ENCODE measurements around the gene SEC16A.
"Not testable (repeated sequence)": the region's sequence is repeated elsewhere in the genome, so short reads cannot be mapped to it uniquely, and the experiment has no call there.

The SEC16A gene

GRCh38 chr9:136424750-136425362, 58.0 kb downstream of the SEC16A start:
- DNase-seq (ENCODE audit: low read depth in 3 of 3, low spot score in 1 of 3), result no peak

- no peak for DNase-seq (ENCODE audit: low read depth in 3 of 3, low spot score in 1 of 3)
Observed at GRCh38 chr9:136423432-136424146, 59.3 kb downstream of the SEC16A start.

DNA sequence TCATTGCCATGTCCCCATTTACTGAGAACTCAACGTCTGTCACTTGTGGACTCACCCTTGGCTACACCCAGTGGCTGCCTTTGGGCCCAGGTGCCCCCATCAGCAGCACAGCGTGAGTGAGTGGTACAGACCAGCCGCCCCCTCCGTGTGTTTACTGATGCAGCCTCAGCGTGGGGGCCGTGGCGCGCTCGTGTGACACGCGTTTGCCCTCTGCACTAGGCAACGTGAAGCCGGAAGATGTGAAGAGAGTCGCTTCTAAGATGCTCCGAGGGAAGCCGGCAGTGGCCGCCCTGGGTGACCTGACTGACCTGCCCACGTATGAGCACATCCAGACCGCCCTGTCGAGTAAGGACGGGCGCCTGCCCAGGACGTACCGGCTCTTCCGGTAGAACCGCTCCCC, 60.0 kb downstream of the SEC16A start:
- DNase-seq (ENCODE audit: low read depth in 3 of 3, low spot score in 1 of 3), result no peak

DNA sequence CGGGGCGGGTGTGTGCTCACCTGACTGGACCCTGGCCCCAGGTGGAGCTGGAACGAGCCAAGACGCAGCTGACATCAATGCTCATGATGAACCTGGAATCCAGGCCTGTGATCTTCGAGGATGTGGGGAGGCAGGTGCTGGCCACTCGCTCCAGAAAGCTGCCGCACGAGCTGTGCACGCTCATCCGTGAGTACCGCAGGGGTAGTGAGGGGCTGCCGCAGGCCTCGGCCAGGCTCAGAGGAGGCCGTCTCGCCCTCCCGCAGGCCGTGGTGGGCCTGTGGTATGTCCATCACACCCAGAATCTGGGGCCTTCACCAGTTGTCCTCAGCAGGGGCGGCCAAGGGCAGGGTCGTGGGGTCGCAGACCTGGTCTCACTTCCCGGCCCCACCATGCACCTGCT, 61.0 kb downstream of the SEC16A start:
- DNase-seq (ENCODE audit: low read depth in 3 of 3, low spot score in 1 of 3), result no peak

DNA sequence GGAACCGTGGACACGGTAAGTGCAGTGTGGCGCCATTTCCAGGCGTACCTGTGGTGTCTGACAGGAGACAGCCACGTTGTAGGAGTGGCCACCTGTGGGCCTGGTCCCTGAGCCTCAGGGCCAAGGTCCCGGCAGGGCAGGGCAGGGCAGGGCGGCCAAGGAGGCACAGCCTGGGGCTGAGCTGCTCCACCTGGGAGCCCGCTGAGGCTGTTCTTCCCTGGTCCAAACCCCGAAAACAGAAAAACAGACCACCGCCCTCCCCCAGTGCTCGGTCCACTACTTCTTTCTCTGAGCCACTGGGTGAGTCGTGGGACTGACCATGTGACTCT, 63.8 kb downstream of the SEC16A start:
- no peak for DNase-seq (ENCODE audit: low read depth in 3 of 3, low spot score in 1 of 3)

GRCh38 chr9:136418182-136419091, 64.4 kb downstream of the SEC16A start:
- no peak for DNase-seq (ENCODE audit: low read depth in 3 of 3, low spot score in 1 of 3)

DNA sequence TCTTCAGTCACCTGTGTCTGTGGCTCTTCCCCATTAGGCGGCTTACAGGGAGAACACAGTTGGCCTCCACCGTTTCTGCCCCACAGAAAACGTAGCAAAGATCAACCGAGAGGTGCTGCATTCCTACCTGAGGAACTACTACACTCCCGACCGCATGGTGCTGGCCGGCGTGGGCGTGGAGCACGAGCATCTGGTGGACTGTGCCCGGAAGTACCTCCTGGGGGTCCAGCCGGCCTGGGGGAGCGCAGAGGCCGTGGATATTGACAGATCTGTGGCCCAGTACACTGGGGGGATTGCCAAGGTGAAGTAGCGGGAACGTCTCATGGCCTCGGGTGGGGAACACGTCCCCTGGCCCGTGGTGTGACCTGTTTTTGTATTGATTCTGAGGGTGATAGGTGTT, 65.9 kb downstream of the SEC16A start:
- no peak for DNase-seq (ENCODE audit: low read depth in 3 of 3, low spot score in 1 of 3)

GRCh38 chr9:136416427-136416826, 66.4 kb downstream of the SEC16A start:
- no peak for DNase-seq (ENCODE audit: low read depth in 3 of 3, low spot score in 1 of 3)

DNA sequence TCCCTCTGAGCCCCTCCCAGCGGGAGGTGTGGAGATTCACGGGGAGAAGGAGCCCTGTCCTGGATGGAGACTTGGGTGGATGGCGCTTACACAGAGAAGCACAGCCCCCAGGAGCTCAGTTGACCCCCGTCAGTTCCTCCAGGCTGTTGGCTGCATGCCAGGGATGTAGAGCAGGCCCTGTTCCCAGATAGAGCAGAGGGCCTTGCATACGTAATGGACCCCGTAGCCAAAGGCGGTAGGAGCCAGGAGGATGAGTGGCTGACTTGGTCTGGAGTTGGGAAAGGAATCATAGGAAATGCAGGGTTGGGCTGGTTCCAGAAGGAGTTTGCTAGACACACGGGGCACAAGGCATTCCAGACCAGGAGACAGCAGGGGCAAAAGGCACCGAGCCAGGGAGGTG, 69.9 kb downstream of the SEC16A start:
- no peak for DNase-seq (ENCODE audit: low read depth in 3 of 3, low spot score in 1 of 3)

DNA sequence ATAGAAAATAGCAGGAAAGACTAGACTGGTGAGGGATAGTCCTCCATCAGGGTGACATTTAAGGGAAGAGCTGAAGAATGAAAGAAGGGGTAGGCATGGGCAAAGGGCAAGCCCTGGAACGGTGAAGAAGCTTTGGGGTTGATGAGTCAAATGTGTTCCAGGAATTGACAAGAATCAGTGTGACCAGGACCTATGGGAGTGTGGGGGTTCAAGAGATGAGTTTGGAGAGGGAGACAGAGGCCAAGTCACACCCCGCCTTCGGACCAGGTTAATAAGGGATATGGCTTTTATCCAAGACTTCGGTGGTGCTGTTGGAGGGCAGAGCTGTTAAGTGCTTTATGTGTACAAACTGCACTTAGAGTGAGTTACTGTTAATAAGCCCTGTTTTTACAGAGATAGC, 71.5 kb downstream of the SEC16A start:
- no peak for DNase-seq (ENCODE audit: low read depth in 3 of 3, low spot score in 1 of 3)

- DNase-seq (ENCODE audit: low read depth in 3 of 3, low spot score in 1 of 3), result peak; percentile 85 to 99 (median 93)
Observed at GRCh38 chr9:136410500-136411287, 72.1 kb downstream of the SEC16A start, which contains the start of the genes ENTR1 and PMPCA. Gene ENTR1 (minus strand): TSS chr9:136410614. CDS start chr9:136410397, 217 bp downstream. Gene PMPCA (plus strand): TSS chr9:136410658. CDS start chr9:136410669, 11 bp downstream.

DNA sequence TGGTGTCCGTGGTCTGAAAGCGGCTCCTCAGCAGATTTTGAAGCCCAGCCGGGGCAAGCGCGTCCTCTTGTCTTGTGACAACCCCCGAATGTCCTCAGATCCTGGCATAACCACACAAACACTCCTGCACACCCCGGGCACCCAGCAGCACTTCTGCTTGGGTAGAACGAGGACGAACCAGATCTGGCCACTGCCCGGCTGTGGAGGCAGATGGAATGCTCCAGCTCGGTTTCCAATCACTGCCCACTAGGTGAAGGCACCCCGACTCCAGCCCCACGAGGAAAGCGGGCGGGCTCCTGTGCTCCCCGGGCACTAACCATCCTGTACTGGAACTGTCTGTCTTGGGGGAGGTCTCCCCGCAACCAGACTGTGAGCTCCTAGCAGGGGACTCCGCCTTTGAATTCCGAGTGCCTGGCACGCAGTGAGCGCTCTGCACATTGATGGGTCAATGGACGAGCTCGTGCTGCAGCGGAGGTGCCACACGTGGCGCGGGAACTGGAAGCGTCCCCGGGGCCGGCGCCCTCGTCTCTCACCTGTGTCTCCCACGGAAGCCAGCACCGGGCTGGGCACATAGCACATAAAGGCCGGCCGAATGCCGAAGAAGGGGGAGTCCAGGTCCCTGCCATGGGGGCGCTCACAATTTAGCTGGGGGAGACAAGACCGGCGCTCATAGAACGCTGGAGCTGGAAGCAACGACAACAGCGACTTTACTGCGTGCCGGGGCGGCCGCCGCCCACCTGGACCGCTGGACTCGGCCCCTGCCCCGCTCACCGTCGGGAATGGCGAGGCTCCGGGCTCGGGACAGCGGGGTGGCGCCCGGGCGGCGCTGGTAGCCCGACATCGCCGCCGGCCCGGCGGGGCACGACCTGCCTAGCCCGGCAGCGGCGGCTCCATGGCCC, 73.0 kb downstream of the SEC16A start:
- no peak for DNase-seq (ENCODE audit: low read depth in 3 of 3, low spot score in 1 of 3)

GRCh38 chr9:136407911-136408310, 74.9 kb downstream of the SEC16A start:
- DNase-seq (ENCODE audit: low read depth in 3 of 3, low spot score in 1 of 3), result no peak

GRCh38 chr9:136407061-136407460, 75.8 kb downstream of the SEC16A start:
- not testable (repeated sequence) for DNase-seq (ENCODE audit: low read depth in 3 of 3, low spot score in 1 of 3)

DNA sequence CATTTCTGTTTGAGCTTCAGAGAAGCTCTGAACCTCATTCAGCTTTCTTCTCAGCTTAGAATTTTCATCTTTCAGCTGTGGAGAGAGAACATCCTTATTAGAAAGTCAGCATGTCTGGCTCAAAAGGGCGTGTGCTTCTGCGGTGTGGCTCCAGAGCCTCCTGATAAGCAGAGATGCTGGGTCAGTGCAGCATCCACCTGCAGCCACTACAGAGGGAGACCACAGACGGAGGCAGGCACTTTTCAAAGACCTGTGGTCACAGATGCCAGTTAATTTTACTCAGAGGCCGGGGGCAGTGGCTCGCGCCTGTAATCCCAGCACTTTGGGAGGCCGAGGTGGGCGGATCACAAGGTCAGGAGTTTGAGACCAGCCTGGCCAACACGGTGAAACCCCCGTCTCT, 76.9 kb downstream of the SEC16A start:
- not testable (repeated sequence) for DNase-seq (ENCODE audit: low read depth in 3 of 3, low spot score in 1 of 3)

GRCh38 chr9:136405481-136405880, 77.4 kb downstream of the SEC16A start:
- DNase-seq (ENCODE audit: low read depth in 3 of 3, low spot score in 1 of 3), result no peak

- DNase-seq (ENCODE audit: low read depth in 3 of 3, low spot score in 1 of 3), result no peak
Observed at GRCh38 chr9:136404801-136405136, 78.1 kb downstream of the SEC16A start.

GRCh38 chr9:136403915-136404800, 78.7 kb downstream of the SEC16A start:
- DNase-seq (ENCODE audit: low read depth in 3 of 3, low spot score in 1 of 3), result no peak

GRCh38 chr9:136403538-136403914, 79.3 kb downstream of the SEC16A start:
- peak; percentile 35 to 60 (median 41) for DNase-seq (ENCODE audit: low read depth in 3 of 3, low spot score in 1 of 3)

Data from stimulated activated CD4-positive, alpha-beta T cell treated with anti-CD3 and anti-CD28 coated beads, TNF-alpha, amount 100 ng/mL, for 1 hour (primary cell).